HG02588 (cell line): ENCODE measurements around the gene DCPS.
"Not testable (repeated sequence)": the region's sequence is repeated elsewhere in the genome, so short reads cannot be mapped to it uniquely, and the experiment has no call there.

Experiments used
- ATAC-seq: cut with Tn5 transposase; IDR thresholded peaks from one replicate; pipeline ENCODE4 v1.9.1; 2021; ENCODE audit warnings: mild to moderate bottlenecking, moderate library complexity; ENCODE audit not compliant: unreplicated experiment

The DCPS gene

DNA sequence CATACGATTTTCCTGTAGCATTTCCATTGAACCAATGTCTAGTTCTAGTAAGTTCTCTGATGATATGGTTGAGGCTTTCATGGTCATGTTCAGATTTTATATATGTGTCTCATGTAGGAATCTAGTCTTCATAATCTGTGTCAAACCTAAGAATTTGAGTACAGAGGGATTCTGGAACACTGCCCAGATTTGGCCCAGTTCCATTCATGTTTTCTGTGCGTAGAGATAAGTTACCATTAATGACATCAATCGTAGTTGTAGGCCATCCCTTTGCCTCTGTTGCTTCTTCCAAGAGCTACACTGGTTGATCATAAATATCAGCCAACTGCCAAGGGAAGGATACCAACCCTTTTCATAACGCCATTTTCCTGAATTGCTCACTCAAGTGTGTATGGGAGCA is 74.9 kb downstream of the DCPS start:
- ATAC-seq: no peak

DNA sequence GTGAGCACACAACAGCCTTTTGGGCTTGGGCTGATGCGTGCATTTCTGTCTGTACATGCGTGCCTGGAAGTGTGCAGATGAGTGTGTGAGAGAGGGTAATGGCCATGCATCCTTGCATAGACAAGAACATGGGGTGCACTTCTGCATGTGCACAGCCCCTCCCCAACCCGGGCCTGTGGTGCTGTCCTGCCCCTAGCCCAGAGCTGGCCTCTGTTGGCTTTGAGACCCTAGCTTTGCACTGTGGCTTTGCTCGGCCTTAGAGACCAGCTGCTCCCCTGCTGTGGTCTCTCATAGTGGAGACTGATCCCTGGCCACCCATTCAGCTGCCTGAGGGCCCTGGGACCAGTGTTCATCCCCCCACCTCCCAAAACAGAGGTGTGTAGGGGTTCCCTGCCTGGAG is 77.0 kb downstream of the DCPS start:
- no peak for ATAC-seq

DNA sequence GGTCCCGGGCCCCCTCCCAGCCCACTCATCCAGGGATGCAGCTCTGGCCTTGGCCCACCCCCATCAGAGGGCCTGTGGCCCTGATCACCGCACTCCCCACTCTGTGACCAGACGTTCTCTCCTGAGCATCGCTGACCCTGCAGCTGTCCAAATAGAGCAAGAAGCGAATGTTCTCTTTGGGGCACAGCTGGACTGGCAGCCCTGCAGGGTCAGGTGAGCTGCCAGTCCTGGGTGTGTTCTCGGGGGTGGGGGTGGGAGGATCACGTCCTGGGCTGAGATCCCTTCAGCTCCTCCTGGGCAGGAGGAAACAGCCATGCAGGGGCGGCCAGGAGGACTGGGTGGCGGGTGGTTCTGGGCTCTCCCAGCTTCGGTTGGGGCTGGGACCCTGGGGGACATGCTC is 78.1 kb downstream of the DCPS start:
- not testable (repeated sequence) for ATAC-seq

DNA sequence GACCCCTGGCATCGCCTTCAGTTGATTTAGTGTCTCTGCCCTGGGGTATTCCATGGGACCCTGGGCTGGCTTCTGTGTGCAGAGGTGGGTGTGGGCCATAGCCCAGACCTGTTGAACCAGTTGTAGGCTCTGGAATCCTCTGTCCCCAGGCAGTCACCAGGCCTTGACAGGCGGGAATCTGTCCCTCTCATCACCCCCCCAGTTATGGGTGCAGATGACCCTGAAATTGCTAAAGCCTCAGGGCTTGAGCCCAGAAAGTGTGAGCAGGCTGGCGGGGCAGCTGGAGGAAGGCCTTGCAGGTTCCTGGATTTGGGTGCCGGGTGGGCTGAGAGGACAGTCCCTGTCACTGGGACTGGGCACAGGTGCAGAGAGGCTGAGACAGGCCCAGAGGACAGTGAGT is 78.8 kb downstream of the DCPS start:
- not testable (repeated sequence) for ATAC-seq

DNA sequence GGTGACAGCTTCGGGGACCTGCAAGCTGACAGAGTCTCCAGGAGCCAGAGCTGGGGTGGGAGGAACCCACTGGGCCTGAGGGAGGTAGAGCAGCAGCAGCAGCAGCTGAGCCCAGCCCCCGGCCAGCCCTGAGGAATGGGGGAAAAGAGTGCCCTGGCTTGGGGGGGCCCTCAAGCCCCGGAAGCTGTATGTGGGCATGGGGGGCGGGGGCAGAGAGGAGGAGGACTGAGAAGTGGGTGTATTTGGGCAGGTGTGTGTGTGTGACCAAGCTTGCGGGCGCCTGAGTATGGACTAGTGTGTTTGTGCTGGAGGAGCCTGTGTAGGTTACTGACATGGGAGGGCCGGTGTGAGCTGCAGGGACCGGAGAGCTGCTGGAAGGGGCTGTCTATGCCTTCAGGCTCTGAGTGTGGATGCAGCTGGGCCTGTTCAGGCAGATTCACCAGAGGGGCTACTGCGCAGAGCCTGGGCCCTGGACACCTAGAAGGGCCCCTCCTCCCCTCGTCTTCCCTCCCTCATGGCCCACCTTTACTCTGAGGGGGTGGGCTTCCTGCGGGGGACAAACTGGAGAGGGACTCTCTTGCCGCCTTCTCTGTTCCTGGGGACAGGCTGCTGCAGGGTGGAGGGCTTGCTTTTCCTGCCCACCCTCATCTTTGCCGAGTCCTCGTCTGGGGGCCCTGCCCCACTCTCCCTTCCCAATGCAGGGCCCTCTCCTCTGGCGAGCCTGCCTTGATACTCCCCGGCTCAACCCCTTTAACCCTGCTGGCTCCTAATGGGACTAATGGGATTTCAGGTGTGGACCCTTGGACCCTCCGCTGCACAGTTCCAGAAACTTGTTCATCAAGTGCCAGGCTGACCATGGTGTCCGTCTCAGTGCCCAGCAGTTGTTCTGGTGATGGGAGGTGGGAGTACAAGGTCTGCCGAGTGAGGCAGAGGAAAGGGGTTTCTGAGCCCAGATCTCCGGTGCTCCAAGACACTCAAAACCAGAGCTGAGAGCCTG is 79.8 kb downstream of the DCPS start:
- no peak for ATAC-seq

DNA sequence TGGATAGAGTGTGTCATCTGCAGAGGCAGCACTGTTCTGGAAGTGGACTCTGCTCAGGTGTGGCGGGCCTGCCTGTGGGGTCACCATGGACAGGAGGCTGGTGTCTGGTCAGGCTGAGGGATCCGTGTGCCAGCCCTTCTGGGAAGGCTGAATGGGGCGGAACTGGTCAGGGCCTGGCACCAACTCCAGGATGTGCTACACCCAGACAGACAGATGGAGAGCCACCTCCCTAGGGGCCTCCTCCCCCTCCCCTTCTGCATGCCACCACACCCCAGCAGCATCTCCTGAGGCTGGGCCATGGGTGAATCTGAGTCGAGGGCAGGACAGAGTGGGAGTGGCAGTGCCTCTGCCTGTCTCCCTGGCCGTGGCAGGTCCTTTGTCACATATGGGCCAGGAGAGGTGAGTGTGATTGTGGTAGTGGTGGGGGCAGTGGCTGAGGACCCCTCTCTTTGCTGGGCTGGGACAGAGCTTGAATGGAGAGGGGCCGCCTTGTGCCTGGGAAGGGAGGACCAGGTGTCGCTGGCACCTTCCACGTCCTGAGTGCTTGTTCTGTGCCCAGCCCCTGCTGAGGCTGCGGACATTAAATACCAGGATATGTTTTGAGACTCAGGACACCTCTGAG is 80.7 kb downstream of the DCPS start:
- ATAC-seq: no peak

DNA sequence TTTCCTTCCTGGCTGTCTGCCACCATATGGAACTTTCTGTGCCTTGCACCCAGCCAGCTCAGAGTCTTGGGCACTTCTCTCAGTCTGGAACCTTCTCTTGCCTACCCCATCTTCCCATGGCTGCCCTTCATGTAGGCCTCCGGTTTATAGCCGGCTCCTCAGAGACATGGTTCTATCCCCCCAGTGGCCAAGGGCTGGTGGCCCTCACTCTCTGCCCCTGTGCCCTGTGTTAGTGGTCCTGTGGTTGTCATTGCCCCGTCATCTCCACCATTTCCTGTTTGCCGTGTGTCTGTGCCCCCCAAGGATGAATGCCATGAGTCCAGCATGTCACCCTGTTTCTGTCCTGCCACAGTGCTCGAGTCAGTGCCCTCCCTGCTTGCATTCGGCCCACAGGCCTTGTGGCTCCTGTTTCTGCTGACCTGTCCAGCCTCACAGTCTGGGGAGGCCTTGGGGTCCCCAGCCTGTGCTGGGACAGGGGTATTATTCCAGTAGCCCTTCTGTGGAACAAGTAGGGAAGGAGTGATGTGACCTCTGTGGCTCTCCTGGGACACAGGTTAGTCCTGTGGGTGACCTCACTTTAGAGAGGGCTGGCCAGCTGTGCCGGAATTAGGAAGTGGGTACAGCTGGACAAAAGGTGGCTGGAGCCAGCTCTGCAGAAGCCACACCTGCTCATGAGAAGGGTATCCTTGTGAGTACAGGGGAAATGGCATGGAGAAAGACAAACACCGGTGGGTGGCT is 82.3 kb downstream of the DCPS start:
- no peak for ATAC-seq

DNA sequence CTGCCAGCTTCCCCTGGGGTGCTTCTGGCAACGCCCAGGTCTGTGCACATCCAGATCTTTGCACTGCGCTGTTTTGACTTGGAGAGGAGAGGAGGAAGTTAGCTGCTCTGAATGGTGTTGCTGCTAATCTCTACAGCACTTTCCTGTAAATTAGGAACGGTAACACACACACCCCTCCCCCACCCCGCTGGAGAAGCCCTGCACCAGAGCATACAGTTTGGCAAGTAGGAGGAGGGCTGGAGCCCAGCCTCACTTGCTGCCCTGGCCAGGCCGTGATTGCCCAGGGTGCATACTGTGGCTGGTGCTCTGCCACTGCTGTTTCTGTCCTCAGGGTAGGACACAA is 82.8 kb downstream of the DCPS start:
- ATAC-seq: not testable (repeated sequence)

DNA sequence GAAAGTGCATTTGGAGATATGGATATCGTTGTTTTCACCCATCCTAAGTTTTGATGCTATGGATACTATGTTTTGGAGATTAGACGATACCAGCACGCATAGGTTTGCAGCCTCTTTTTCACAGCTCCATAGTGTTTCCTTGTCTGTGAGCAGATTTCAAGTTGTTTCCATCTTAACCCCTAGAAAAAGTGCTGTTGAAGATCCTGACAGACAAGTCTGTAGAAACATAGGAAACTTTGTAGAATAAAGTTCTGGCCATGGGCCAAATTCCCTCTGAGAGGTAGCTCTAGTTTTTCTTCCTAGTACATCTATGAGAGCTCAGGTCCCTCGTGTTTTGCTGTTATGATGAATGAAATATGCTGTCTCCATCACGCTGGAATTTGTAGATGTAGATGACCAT is 84.0 kb downstream of the DCPS start:
- no peak for ATAC-seq

DNA sequence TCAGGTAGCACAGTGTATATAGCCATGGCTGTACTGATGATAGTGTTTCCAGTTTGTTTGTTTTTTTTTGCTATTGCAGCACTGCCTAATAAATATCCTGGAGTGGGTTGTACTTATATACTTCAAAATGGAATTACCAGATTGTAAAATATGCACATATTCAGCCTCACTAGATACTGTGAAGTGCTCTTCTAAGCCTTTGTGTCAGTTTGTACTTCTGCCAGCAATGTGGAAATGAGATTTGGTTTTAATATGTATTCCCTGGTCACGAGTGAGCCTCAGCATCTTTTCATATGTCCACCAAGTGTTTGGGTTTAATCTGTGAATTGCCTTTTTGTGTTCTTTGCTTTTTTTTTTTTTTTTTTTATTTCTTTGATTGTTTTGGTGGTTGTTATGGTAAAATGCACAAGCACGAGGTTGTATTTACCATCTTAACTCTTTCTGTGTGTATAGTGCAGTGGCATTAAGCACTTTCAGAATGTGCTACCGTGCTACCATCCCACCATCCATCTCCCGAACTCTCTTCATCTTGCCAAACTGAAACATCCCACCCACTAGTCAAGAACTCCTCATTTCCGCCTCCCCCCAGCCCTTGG is 86.5 kb downstream of the DCPS start:
- ATAC-seq: no peak

DNA sequence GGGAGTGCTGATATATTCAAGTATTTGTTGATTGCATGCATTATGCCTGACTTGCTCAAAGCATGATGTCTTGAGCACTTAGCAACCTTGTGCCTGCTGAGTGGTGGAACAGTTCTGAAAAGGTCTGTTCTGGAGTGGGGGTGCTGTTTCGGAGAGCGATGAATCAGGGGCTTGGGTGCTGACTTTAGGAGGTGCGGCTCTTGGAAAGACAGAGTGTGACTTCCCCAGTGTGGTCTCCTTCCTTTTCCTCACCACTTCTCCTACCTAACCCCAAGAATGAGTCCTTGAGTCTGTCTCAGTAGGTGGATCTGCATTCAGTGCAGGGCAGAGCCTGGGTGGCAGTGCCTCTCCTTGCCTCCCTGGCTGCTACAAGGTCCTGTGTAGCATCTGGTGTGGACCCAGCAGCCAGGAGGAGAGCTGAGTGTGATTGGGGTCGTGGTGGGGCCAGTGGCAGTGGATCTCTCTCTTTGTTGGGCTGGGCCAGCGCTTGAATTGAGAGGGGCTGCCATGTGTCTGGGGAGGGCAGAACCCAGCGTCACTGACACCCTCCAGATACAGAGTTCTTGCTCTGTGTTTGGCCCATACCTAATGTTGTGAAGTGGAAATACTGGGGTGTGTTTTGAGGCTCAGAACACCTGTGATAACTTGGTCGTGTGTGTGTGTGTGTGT is 87.6 kb downstream of the DCPS start:
- no peak for ATAC-seq

DNA sequence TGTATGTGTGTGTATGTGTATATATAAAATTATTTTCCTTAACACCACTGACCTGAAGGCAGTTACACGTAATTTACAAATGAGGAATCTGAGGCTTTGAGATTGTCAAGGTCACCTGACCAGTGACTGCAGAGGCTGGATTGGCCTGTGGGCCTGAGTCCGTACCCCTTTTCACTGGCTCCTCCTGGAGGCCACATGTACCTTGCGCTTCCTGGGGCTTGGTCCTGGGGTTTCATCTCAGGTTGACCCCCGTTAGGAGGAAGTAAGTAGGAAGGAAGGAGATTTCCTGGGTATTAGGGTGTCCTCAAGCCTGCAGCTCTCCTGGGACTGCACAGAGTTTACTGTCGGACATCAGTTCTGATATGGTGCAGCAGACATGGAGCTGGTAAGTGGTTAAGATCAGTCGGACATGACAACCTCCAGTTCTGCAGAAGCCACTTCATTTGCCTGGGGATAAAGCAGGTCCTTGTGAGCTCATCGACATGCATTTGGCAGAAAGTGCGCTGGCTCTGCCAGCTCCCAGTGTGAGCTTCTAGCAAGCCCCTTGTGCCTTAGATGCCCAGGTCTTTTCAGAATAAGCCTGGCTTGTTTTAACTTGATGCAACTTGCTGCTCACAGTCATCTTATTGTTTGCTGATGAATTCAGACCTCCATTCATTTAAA is 88.2 kb downstream of the DCPS start:
- ATAC-seq: peak; percentile 68

DNA sequence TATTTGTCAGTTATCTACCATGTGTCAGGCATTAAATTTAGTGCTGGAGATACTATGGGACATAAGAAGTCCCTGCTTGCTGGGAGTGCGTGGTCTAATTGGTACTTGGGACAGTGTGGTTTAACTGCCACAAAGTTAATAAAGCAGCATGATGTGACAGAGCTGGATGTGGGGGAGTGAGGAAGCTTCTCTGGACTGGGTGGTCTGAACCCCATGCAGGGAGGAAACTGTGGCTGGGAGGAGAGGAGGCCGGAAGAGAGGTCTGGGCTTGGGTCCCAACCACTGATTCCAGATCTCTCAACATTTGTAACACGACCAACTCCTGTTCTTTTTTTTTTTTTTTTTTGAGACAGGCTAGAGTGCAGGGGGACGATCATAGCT is 88.8 kb downstream of the DCPS start:
- no peak for ATAC-seq

DNA sequence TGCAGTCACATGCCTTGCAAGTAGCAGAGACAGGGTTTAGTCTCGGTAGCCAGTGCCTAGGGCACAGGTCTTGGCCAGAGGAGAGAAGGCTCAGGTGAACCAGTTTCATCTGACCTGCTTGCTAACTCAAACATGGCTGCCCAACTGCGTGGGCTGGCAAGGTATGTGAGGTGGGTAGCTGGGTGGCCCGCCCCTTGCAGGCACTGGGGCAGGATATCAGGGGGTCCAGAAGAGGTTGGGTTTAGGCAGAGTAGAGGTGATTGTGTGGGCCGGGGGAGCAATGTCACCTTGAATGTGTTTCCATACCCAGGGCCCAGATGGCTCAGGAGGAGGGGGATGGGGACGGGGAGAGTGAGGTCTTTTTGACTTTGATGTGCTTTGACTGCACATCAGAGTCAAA is 89.3 kb downstream of the DCPS start:
- no peak for ATAC-seq

DNA sequence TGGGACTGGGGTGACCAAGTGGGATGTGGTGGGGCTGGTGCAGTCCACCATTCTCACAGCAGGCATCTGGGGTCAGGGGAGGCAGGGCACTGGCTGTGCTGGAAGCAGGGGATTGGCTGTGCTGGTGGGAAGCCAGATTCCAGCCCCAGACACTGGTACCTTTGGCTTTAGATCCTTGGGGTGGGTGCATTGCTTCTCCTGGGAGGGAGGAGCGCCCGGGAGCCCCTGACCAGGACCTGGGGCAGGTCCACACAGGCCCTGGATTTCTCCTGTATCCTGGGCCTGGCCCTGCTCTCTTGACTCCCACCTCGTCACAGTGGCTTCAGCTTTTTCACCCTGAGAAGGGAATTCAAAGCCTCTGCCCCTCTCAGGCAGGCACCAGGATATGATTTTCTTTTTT is 90.2 kb downstream of the DCPS start:
- no peak for ATAC-seq

DNA sequence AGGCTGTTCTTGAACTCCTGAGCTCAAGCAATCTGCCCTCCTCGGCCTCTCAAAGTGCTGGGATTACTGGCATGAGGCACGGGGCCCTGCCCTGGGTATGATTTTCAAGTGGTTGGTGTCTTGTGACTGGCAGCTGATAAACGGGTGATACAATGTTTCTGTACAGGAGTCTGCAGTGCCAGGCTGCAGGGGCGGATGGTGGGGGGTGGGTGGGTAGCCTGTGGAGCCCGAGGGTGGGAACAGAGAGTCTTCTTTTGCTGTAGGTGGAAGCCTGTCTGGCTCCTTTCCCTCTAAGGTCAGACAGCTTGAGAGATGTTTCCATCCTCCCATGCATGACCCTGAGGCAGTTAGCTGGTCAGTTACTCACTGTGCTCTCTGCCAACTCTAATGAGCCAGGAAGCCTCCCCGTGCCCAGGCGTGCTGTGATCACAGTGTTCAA is 90.8 kb downstream of the DCPS start:
- ATAC-seq: not testable (repeated sequence)
